ENCODE measurements around the gene GRM8.

GRM8 gene

GRCh38 chr7:126605056-126605455 lies 647.7 kb downstream of the GRM8 start:
- DNase-seq (ENCODE audit: low read depth) = no peak
- no peak for TF ChIP-seq CTCF (IDR thresholded peaks at IDR 0.05; ENCODE audit: insufficient read depth, low read depth, low read length, missing control alignments)
- no peak overlapping the region for H3K4me3 ChIP-seq (ENCODE audit: low read depth, low read length)

- no peak for DNase-seq (ENCODE audit: low read depth)
- no peak for TF ChIP-seq CTCF (IDR thresholded peaks at IDR 0.05; ENCODE audit: insufficient read depth, low read depth, low read length, missing control alignments)
- H3K4me3 ChIP-seq (ENCODE audit: low read depth, low read length) = no peak overlapping the region
These were observed 663.6 kb downstream of the GRM8 start for GRCh38 chr7:126589068-126589684.

- no peak overlapping the region for H3K4me3 ChIP-seq (ENCODE audit: low read depth, low read length)
- no peak for DNase-seq (ENCODE audit: low read depth)
- no peak for TF ChIP-seq CTCF (IDR thresholded peaks at IDR 0.05; ENCODE audit: insufficient read depth, low read depth, low read length, missing control alignments)
These were observed 674.4 kb downstream of the GRM8 start for GRCh38 chr7:126578338-126578737.

GRCh38 chr7:126574276-126575250 lies 678.2 kb downstream of the GRM8 start:
- TF ChIP-seq CTCF (IDR thresholded peaks at IDR 0.05; ENCODE audit: insufficient read depth, low read depth, low read length, missing control alignments) = no peak
- H3K4me3 ChIP-seq (ENCODE audit: low read depth, low read length) = no peak overlapping the region
- DNase-seq (ENCODE audit: low read depth) = no peak

- TF ChIP-seq CTCF (IDR thresholded peaks at IDR 0.05; ENCODE audit: insufficient read depth, low read depth, low read length, missing control alignments) = no peak
- no peak for DNase-seq (ENCODE audit: low read depth)
- H3K4me3 ChIP-seq (ENCODE audit: low read depth, low read length) = no peak overlapping the region
These were observed 681.9 kb downstream of the GRM8 start for GRCh38 chr7:126570845-126571244.

- TF ChIP-seq CTCF (IDR thresholded peaks at IDR 0.05; ENCODE audit: insufficient read depth, low read depth, low read length, missing control alignments) = no peak
- no peak overlapping the region for H3K4me3 ChIP-seq (ENCODE audit: low read depth, low read length)
- peak; percentile 60 for DNase-seq (ENCODE audit: low read depth)
These were observed 683.3 kb downstream of the GRM8 start for GRCh38 chr7:126569402-126569801.
